Omental fat pad (tissue), 4 donors: Measurements from ENCODE around the gene KIAA0513. TPM values are rescaled to one million over a fixed set of nuclear protein-coding genes. Genes with fewer than 3 reads are reported as not detected.
A peak's percentile ranks its signal among the peaks of the same experiment; 100 is the strongest.
"Not testable (repeated sequence)": the region's sequence is repeated elsewhere in the genome, so short reads cannot be mapped to it uniquely, and the experiment has no call there.

Experiments
- ATAC-seq: fragments of 150-250 bp; one replicate; pipeline ENCODE4 v1.9.1; 2016; ENCODE audit warnings: mild to moderate bottlenecking, moderate library complexity; ENCODE audit not compliant: low FRiP score
- DNase-seq: peaks from one replicate; pipeline ENCODE4 v3.0.0-alpha.2; 2019; ENCODE audit warnings: low spot score
- CTCF ChIP-seq, 3 donors: fragments of 450-650 bp; IDR thresholded peaks; one replicate each; pipeline ENCODE4 v1.5.1; 2016 to 2017; ENCODE audit warnings: antibody characterized with exemption in 3 of 3, mild to moderate bottlenecking in 3 of 3, moderate library complexity in 2 of 3
- total RNA-seq, 4 donors: library from RNA; depleted of rRNA; stranded (reverse); fragments of >200 nt; gene quantifications; one replicate each; pipeline ENCODE4 v1.1.0, GENCODE V29; 2016

KIAA0513 gene
- total RNA-seq, 4 donors from 2014 or later: 9.1 to 13.2 (median 11.2) TPM

DNA sequence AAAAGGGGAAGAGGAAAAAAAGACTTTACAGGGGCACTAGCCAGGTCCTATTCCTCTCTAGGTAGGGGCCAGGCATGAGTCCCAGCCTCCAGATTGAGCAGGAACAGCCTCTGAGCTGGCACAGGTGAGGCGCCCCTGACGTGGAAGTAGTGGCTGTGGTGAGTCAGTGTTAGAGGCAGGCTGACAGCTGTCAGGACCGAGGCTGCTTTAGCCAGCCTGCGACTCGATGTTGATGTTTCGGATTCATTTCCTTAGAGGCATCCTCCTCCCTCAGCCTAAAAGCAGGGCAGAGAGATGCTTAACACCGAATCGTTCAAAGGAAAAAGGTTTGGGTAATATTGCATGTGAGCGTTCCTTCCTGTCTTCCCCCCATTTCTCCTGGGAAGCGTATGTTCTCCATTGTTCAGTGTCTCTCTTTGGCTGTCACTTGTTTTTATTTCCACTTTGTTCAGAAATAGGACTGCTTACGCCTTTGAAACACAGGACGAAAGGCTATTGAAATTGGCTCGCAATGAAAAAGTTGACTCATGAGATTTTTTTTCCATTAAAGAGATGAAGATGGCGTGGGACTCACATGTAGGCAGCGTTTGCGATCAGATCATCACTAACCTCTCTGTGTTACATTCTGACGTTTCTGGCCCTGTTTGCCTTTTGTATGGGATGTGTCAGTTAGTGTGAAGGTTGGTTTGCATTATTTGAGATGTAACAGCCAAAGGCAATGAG, 1.3 kb downstream of the KIAA0513 start:
- DNase-seq: no peak
- no peak for TF ChIP-seq CTCF (IDR thresholded peaks at IDR 0.05)
- peak; percentile 52 for ATAC-seq

DNA sequence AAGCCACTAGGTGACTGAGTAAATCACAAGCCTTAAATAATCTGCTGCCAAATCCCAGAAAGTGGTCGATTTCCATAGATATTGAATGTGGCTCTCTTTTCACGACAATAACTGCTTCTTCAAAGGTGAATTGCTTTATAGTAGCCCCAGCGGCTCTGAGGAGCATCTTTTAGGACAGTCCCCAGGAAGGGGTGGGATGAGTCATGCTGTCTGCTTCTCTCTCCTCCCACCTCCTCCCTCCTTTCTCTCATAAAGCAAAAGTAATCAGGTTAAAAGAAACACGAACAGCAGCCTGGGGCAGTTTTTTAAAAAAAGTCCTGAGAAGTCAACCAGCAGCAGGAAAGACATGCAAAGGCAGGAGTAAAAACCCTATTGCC, 1.8 kb downstream of the KIAA0513 start:
- no peak for DNase-seq
- no peak for TF ChIP-seq CTCF (IDR thresholded peaks at IDR 0.05)
- ATAC-seq: peak; percentile 39

DNA sequence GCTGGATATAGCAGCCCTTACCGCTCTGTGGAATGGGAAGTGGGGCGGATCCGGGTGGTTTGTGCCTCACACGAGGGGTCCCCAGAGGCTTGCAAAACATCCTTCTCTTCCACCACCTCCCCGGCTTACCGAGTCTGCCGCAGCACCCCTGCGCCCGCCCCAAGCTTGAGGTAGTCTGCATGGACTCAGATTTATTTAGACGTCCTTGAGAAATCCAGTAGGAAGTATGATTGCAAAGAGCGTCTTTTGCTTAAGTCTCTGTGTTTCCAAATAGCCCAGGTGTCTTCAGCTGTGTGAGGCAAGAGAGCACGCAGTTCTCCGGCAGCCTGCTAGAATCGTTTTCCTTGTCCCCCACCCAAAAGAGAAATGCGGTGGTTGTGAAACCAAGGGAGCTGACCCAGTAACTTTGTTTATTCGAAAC, 2.4 kb downstream of the KIAA0513 start:
- DNase-seq: no peak
- TF ChIP-seq CTCF (IDR thresholded peaks at IDR 0.05): no peak
- ATAC-seq: no peak

- TF ChIP-seq CTCF (IDR thresholded peaks at IDR 0.05): no peak
- ATAC-seq (no peak), DNase-seq (no peak)
Measured at GRCh38 chr16:85031451-85031850, 3.9 kb downstream of the KIAA0513 start.

DNA sequence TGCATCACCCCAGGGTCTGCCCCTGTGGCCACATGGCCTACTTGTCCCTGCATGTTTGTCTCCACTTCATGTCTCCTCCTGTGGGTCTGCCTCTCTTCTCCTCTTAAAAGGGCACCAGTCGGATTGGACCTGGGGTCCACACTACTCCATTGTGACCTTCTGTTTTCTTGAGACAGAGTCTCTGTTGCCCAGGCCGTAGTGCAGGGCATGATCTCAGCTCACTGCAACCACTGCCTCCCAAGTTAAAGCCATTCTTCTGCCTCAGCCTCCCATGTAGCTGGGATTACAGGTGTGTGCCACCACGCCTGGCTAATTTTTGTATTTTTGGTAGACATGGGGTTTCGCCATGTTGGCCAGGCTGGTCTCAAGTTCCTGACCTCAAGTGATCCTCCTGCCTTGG, 4.6 kb downstream of the KIAA0513 start:
- not testable (repeated sequence) for ATAC-seq, DNase-seq

DNA sequence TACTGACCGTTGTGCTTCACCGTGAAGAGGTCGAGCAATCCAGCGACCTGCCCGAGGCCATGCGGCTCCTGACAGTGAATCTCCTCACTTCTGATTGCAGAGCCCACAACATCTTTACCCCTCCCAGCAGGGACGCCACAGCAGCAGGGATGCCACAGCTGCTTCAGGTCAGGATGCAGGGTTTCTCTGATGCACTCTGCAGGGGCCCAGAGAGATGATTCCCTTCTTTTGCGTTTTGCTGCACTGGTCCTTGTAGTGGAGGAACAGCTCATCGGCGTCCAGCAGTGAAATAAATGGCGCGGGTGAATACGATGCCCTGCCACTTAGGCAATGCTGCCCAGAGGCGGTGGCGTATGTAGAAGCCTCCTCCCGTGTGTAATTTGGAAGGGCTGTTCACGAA, 5.6 kb downstream of the KIAA0513 start:
- DNase-seq (no peak), ATAC-seq (no peak)
- no peak for TF ChIP-seq CTCF (IDR thresholded peaks at IDR 0.05)

DNA sequence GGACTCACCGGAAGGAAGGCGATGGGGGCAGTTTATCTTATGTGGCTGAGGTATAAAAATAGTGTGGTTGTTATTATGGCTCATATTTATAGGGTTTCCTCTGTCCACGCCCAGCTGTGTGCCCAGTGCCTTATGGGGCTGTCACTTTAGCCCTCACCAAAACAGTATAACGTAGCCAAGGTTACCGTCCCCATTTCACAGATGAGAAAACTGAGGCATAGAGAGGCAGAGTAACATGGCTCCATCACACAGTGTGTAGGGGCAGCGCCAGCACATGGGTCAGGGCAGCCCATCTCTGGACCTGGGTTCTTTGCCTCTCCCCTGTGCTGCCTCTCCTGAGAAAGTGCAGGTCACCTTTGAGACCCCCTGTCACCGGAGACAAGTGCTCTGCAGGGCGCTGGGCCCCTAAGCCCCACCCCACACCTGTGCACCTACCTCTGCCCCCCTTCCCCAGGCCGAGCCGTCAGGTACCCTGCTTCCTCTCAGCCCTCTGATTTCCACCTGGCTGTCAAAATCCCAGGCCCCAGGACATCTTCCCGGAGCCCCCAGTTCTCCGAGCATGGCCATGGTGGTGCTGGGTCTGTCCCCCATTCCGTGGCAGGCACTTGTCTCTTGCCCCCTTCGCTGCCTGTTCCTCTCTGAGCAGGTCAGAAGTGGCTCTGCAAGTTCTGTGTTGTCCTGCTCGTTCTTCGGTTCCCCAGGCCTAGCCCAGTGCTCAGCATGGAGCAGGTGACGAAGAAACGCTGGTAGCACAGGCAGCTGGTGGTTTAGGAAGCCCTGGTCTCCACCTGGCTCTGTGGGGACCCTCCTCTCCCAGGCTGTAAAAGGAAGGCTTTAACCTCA, 7.2 kb downstream of the KIAA0513 start:
- no peak for TF ChIP-seq CTCF (IDR thresholded peaks at IDR 0.05)
- no peak for DNase-seq
- no peak for ATAC-seq
